ENCODE measurements around the gene COL9A2.

Gene COL9A2

DNA sequence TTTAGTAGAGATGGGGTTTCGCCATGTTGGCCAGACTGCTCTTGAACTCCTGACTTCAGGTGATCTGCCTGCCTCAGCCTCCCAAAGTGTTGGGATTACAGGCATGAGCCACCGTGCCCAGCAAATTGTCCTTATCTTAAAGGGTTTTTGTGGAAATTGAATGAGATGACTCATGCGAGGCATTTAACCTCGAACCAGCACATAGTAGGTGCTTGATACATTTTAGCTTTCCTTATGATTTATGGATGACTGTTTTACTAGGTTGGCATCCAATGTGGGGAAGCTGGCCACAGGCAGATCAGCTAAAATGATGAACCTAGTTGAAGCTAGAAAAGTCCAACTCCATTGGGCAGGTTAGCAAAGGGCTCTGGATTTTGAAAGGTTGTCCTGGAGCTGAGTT is 1.4 kb upstream of the COL9A2 start:
- no peak for DNase-seq (ENCODE audit: low spot score)

DNA sequence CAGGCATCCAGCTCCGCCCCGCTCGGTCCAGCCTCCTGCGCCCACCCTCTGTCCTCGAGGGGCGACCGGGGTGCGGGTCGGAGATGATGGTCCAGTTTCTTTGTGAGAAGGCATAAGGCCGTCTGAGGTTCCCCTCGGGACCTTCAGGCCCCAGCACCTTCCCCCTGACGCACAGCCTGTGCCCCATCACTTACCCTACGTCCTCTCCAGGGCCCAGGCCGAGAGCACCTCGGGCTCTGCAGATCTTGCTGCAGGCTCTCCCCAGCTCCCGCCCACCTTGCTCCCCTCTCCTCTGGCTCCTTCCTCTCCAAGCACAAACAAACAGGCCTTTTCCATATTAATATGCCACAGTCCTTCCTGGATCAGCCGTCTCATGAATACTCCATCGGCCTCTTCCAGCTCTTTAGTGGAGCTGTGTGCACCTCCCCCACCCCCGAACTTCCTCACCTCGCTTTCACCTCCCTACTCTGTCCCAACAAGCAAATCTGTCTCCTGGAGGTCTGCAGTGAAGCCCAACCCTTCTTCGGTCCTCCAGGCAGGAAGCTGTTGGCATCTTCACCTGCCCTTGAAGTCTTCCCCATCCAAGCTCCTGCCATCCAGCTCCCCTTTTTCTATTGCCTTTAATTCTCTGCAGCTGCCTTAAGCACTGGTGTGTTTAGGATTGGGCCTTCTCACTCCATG is 448 bp upstream of the COL9A2 start:
- DNase-seq (ENCODE audit: low spot score), result no peak

DNA sequence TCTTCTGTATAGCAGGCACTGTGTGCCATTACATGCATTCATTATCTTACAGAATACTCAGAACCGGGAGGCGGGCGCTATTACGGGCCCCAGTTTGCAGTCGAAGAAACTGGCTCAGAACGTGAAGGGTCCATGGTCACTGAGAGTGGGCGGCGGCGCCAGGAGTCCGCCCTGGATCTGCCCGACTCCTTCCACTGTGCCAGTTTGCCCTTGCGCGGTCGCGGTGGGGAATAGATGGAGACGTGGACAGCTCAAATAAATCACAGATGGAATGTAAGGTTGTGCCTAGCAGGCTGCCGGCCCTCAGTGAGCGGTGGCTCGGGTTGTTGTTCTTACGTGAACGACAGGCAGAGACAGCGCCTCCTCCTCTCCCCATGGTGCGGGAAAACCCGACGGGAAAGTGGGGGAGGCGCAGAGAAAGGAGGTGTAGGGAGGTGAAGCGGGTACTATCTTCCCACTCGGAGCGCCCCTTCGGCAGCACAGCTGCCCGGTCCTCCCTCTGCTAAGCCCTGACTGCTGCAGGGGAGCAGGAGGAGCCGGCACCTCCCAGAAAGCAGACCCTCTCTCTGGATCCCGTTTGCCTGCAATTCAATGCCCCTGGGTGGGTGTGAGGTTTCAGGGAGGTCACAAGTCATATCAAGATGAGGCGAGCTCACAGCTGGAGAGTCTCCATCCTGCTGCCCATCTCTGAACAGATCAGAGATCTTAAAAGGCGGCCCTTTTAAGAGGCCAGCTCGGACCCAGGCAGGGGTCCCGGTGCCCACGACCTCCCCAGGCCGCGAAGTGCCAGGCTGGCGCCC is 1.1 kb downstream of the COL9A2 start:
- peak; percentile 60 for DNase-seq (ENCODE audit: low spot score)

DNA sequence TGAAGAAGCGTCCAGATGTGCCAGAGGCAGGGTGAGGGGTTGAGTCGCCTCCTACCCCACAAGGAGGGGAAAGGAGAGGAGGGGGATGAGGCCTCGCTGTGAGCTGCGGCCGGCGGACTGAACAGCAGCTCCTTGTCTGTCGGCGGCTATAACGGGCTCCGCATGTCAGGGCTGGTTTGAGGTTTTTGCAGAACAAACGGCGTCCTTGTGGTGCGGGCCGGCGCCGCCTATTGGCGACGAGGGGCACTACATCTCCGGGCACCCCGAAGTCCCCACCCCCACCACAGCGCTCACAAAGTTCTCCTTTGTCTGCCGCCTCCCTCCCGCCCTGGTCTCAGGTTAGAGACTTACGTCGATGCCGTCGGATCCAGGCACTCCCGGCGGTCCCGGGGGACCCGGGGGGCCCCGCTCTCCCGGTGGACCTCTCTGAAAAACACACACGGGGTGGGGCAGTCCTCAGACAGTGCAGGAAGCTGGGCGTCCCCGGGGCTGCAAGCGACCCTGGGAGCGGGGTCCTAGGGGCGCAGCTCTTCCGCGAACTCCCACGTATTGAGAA is 1.8 kb downstream of the COL9A2 start:
- peak; percentile 68 for DNase-seq (ENCODE audit: low spot score)

DNA sequence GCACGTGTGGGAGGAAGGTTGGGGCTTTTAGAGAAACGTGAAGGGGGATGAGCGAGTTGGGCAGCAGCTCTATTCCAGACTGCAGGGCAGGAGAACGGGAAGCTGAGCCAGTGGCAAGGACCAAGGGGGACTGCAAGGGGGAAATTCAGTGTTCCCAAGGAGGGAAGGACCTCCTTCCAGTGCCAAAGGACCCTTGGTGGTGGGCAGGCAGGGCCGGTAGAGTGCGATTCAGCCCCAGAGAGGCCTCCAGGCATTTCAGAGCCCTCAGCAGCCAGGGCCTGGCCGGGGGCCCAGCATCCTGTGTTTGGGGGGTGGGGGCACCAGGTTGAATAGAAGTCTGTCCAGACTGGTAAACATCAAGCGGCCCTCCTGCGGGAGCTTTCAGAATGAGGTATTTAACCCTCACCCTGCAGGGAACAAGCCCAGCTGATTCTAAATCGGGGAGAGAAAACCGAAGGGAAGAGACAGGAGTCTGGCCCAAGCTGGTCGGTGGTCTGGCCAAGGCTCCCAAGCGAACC is 2.3 kb downstream of the COL9A2 start:
- DNase-seq (ENCODE audit: low spot score), result no peak

DNA sequence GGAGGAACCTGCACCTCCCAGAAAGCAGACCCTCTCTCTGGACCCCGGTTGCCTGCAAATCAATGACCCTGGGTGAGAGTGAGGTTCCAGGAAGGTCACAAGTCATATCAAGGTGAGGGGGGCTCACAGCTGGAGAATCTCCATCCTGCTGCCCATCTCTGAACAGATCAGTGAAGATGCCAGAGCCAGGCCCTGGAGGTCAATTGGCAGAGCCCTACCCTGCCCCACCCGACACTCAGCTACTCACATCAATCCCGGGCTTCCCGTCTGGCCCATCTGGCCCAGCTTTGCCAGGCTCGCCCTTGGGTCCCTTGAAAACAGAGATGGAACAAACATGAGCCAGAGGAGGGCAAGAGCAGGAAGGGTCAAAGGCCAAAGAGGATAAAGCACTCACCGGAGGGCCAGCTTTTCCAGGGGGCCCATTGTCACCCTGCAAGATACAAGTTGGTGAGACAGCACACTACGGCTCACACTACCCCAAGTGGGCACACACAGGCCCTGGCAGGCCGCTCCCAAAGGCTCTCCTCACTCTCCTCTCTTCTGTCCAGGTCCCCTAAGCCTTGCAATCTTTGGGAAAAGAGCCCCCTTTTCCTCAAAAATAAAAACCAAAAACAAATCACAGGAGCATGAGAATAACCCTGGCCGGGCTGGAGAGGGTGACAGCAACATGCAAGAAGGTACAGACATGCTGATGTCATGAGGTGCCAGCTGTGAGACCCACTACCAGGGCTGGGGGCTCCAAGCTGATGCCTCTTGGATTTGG is 2.9 kb downstream of the COL9A2 start:
- DNase-seq (ENCODE audit: low spot score), result no peak

DNA sequence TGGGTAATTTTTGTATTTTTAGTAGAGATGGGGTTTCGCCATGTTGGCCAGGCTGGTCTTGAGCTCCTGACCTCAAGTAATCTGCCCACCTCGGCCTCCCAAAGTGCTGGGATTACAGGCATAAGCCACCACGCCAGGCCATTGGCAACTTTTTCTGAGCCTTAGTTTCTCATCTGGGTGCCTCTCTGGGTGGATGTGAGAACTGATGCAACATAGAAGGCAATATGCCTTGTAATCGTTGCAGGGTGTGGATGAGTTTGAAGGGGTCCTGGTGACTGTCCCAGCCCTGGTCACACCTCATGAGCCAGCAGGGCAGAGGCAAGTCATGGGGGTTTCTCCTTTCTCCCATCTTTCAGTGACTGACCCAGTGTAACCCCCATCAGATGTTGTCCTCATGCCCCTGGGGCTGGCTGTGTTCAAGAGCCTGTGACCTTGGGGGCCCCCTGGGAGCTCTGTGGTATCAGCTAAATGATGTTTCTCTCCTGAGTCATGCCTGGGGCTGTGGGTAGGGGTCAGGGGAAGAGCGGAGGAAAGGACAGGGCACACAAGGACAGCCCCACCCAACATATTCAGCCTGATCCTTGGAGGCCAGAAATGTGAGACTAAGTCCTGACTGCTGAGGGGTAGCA is 3.6 kb downstream of the COL9A2 start:
- DNase-seq (ENCODE audit: low spot score), result no peak

DNA sequence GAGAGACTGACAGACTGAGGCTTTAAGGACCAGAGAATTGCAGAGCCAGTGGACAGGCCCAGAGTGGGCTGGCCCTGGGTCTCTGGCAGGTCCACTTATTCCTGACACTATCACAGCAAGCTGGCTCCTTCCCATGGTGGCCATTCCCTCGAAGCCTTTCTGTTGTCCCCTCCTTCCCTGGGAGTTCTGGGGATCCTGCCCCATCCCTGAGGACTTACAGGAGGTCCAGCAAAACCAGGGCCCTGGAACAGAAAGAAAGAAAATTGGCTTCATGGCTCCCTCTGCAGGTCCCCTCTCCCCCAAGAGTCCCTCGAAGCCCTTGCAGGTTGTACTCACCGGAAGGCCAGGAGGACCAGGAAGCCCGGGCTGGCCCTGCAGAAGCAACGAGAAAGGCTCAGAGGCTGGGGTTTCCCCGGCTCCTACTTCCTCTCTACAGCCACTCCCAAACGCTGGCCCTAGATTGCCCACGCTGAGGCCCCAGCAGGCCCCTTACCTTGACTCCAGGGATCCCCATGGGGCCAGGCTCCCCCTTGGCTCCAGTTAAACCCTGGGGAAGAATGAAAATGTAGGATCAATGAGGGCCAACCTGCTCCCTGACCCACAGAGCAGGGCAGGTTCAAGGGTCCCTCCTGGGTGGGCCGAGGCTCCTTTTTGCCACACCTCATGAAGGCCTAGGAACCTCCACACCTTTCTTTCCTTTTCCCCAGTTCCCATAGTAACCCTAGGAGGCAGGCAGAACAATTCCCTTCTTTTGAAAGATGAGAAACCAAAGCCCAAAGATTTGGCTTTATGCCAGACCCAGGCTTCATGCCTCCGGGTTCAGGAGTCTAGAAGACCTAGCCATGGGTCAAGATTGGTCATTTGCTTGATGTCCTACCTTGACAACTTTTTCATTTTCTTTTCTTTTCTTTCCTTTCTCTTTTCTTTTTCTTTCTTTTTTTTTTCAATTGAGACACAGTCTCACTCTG is 4.6 kb downstream of the COL9A2 start:
- DNase-seq (ENCODE audit: low spot score), result no peak

DNA sequence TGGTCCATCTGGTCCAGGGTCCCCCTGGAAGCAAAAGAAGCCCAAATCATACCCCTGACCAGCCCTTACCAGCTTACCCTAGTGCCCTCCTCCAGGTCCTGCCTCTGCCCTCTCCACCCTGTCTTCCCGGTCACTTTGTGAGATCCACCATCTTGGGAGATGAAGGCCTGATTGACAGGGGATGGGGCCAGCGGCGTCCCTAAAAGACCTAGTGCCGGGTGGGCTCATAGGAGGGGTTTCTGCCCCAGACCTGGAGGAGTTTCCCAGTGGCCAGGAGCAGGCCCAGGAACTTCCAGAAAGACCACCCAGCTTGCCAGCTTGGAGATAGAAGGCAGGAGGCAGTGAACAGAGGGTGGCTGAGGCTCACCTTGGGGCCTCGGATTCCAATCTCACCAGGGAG is 5.4 kb downstream of the COL9A2 start:
- no peak for DNase-seq (ENCODE audit: low spot score)

DNA sequence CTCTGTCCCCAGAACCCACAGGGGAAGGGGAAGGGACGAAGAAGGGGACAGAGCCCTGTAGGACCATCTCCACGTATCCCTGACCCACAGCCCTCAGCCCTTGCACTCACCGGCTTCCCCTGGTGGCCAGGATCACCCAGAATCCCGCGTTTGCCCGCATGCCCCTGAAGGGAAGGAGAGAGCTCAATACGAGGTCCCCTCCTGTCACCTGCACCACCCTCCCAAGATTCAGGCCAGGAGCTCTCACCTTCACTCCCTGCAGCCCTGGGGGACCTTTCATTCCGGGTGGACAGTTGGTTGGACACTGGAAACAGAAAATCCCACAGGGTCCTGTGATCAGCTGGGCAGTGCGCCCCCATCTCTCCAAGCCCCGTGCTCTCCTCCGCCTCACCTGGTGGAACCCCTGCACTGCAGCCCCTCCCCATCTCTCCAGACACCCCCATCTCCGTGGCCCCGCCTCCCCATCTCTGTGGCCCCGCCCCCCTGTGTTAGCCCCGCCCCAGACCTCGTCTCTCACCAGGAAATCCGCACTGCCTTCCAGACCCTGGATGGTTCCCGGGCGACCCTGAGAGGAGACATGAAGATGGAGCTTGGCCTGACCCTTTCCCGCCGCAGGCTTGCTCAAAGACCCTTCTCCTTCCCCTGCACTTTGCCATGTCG is 6.0 kb downstream of the COL9A2 start:
- DNase-seq (ENCODE audit: low spot score), result no peak

DNA sequence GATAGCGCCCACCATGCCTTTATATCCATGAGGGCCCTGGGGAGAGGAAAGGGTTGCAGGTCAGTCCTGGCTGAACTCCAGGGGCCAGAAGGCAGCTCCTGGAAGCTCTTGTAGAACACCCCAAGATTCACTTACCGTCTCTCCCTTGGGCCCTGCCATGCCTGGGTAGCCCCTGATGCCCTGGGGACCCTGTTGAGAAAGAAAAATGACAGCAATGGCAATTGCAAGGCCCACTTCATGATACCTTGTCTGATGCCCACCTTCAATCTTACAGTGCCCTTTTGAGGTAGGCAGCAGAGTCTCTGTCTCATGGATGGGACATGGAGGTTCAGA is 7.0 kb downstream of the COL9A2 start:
- no peak for DNase-seq (ENCODE audit: low spot score)

DNA sequence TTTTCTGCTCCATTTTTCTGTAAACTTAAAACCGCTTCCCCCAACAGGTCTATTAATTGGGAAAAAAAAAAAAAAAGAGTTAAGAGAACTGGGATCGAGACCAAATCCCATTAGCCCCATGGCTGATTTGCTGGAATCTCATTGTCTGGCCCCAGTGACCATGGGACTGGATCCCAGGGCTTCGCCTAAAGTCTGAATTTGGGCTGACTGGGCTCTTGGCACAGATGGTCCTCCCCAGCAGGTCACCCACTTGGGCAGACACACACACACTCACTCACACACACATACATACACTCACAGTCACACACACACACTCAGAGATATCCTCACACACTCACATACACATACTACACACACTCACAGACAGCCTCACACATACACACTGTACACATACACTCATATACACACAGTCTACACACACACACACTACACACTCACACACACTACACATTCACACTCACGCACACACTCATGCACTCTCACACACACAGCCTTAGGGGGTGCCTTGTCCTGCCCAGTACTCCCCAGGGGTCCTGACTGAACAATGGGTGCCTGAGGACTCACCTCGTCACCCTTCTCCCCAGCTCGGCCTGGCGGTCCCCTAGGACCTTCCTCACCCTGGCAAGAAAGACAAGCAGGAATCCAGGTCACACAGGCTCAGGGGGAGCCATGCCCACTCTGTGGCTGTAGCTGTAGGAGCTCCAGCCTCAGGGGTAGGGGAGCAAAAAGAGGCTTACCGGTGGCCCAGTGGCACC is 7.5 kb downstream of the COL9A2 start:
- DNase-seq (ENCODE audit: low spot score), result no peak

DNA sequence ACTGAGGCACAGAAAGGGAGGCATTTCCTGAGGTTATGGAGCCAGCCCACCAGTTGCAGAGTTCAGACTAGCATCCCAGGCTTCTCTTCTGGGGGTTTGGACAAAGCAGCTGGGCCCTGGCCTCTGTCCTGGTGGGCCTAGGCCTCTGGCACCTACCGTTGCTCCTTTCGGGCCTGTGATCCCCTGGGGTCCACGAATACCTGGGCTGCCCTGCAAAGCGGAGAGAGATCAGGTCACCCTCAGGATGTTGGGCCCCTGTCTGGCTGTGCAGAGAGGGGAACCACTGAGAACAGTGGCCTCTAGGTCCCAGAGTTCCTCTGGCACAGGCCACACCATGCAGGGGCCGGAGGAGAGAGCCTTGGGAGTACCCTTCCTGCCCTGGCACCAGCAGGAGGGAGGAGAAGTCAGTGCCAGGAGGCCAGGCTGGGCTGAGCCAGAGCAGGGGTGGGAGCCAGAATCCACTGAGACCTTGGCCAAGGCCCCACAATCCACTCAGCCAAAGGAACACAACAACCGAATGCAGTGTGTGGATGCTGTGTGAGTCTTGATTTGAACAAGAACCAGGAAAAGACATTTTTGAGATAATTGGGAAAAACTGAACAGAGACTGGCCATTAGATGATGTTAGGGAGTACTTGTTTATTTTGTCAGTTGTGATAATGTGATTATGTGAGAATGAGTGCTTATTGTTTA is 8.9 kb downstream of the COL9A2 start:
- DNase-seq (ENCODE audit: low spot score), result no peak

DNA sequence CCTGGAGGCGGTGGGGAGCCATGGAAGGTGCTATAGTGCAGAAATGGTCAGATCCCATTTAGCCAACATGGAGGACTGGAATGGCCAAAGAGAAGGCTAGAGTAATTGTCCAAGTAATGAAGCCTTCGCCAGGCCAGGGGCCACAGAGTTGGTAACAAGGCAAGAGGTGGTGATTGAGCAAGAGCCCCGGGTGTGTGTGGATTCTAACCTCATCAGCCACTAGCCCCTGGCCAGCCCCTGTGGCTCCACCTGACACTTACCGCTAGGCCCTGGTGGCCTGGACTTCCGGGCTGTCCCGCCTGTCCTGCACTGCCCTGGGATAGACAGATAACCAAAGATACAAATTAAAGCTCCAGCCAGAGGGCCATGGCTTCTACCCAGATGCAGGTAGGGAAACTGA is 9.9 kb downstream of the COL9A2 start:
- no peak for DNase-seq (ENCODE audit: low spot score)

DNA sequence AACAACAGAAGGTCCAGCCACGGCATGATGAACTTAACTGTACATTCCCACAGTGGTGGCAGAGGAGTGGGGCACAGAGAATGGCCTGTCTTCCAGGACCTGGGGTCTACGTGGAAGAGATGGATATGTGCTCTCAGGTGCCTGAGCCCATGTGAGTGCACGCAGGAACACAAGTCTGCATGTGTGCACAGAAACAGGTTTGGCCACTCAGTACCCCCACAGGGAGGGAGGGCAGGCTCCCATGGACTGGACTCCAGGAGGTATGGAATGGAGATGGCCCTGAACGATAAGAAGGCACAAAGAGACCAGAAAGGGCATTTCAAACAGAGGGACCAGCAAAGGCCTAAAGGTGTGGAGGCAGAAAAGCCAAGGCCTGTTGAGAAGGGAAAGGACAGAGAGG is 10.8 kb downstream of the COL9A2 start:
- no peak for DNase-seq (ENCODE audit: low spot score)

DNA sequence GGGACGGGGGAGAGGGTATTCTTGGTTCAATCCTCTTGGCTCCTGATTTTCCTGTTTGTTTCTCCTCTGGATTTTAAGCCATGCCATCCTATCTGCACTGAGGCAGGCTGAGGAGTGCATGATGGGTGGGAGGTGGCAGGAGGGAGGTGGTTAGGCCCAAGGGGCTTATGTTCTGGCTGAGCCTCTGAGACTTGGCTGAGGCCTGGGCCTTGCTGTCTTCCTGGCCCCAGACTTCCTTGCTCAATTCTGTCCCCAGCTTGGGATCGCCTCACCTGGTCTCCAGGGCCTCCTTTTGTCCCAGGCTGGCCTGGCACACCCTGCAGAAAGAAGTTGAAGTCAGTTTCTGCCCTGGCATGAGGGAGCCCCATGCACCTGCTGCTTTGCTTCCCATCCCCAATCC is 11.2 kb downstream of the COL9A2 start:
- no peak for DNase-seq (ENCODE audit: low spot score)

DNA sequence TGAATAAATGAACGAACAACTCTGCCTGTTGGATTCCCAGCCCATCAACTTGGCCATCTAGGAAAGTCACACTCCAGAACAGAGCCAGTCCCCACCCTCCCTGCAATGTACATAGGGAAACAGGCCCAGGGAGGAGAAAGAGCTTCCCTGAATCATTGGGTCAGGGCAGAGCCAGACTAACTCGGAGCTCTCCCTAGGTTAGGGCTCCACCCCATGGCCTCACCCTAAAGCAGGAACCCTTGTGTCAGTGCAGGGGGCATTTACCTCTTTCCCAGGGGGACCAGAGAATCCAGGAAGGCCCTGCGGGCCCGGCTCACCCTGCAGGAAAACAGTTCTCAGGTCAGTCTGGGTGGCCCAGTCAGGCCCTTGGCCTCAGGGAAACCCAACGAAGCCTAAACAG is 11.6 kb downstream of the COL9A2 start:
- DNase-seq (ENCODE audit: low spot score), result no peak

DNA sequence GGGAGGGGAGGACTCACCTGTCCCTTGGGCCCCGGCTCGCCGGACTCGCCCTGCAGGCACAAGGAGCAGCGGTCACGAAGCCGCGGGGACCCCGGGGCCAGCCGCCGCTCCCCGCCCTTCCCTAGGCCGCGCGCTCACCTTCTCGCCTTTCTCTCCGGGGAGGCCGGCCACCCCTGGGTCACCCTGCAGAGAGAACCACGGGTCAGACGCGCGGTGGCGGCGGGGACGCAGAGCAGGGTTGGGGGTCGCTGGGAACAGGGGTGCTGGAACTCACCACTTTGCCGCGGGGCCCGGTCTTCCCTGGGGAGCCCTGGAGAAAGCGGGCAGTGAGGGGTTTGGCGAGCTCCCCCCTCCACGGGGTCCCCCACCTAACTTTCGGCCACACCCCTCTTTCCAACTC is 13.3 kb downstream of the COL9A2 start:
- DNase-seq (ENCODE audit: low spot score), result no peak
